ENCODE measurements around the gene RBM45.

The RBM45 gene

GRCh38 chr2:178110681-178111080, 1.6 kb upstream of the RBM45 start:
- Histone ChIP-seq H3K27me3 (ENCODE audit: low read depth, low read length) (no peaks in the 10 kb centered on the region), H3K27ac (ENCODE audit: low read length) (no peak overlapping the region), H3K9me3 (ENCODE audit: control insufficient read depth in 1 of 2, low read length in 2 of 2) (no peaks in the 10 kb centered on the region), H3K36me3 (ENCODE audit: control insufficient read depth in 1 of 2, insufficient read depth in 2 of 2, low read length in 2 of 2) (no peaks in the 10 kb centered on the region), H3K4me3 (ENCODE audit: low read depth in 1 of 2, low read length in 2 of 2) (no peak overlapping the region), H3K4me1 (ENCODE audit: control insufficient read depth in 1 of 2, insufficient read depth in 2 of 2, low read length in 2 of 2) (peaks cover 6 to 8% of the 10 kb centered on the region in 2 donors)

GRCh38 chr2:178111743-178112142, 494 bp upstream of the RBM45 start:
- Histone ChIP-seq H3K27ac (ENCODE audit: low read length) (no peak overlapping the region), H3K4me3 (ENCODE audit: low read depth in 1 of 2, low read length in 2 of 2) (peak overlapping the region; percentile 97 to 99), H3K36me3 (ENCODE audit: control insufficient read depth in 1 of 2, insufficient read depth in 2 of 2, low read length in 2 of 2) (peaks cover 0 to 2% of the 10 kb centered on the region in 2 donors), H3K4me1 (ENCODE audit: control insufficient read depth in 1 of 2, insufficient read depth in 2 of 2, low read length in 2 of 2) (peaks cover 6 to 12% of the 10 kb centered on the region in 2 donors), H3K9me3 (ENCODE audit: control insufficient read depth in 1 of 2, low read length in 2 of 2) (no peaks in the 10 kb centered on the region), H3K27me3 (ENCODE audit: low read depth, low read length) (no peaks in the 10 kb centered on the region)

- H3K9me3 ChIP-seq (ENCODE audit: control insufficient read depth in 1 of 2, low read length in 2 of 2): no peaks in the 10 kb centered on the region
- H3K4me3 ChIP-seq (ENCODE audit: low read depth in 1 of 2, low read length in 2 of 2): no peak overlapping the region
- no peak overlapping the region for H3K27ac ChIP-seq (ENCODE audit: low read length)
- no peaks in the 10 kb centered on the region for H3K27me3 ChIP-seq (ENCODE audit: low read depth, low read length)
- peaks cover 6 to 12% of the 10 kb centered on the region in 2 donors for H3K4me1 ChIP-seq (ENCODE audit: control insufficient read depth in 1 of 2, insufficient read depth in 2 of 2, low read length in 2 of 2)
- peaks cover 14 to 15% of the 10 kb centered on the region in 2 donors for H3K36me3 ChIP-seq (ENCODE audit: control insufficient read depth in 1 of 2, insufficient read depth in 2 of 2, low read length in 2 of 2)
Observed at GRCh38 chr2:178114462-178114861, 2.2 kb downstream of the RBM45 start.

GRCh38 chr2:178115271-178115670, 3.0 kb downstream of the RBM45 start:
- H3K9me3 ChIP-seq (ENCODE audit: control insufficient read depth in 1 of 2, low read length in 2 of 2): no peaks in the 10 kb centered on the region
- no peak overlapping the region for H3K27ac ChIP-seq (ENCODE audit: low read length)
- peaks cover 21% of the 10 kb centered on the region in 2 donors for H3K36me3 ChIP-seq (ENCODE audit: control insufficient read depth in 1 of 2, insufficient read depth in 2 of 2, low read length in 2 of 2)
- no peaks in the 10 kb centered on the region for H3K27me3 ChIP-seq (ENCODE audit: low read depth, low read length)
- peaks cover 6 to 12% of the 10 kb centered on the region in 2 donors for H3K4me1 ChIP-seq (ENCODE audit: control insufficient read depth in 1 of 2, insufficient read depth in 2 of 2, low read length in 2 of 2)
- no peak overlapping the region for H3K4me3 ChIP-seq (ENCODE audit: low read depth in 1 of 2, low read length in 2 of 2)

GRCh38 chr2:178117725-178118124, 5.5 kb downstream of the RBM45 start:
- Histone ChIP-seq H3K9me3 (ENCODE audit: control insufficient read depth in 1 of 2, low read length in 2 of 2) (no peaks in the 10 kb centered on the region), H3K36me3 (ENCODE audit: control insufficient read depth in 1 of 2, insufficient read depth in 2 of 2, low read length in 2 of 2) (peaks cover 41% of the 10 kb centered on the region in 2 donors), H3K27ac (ENCODE audit: low read length) (no peak overlapping the region), H3K27me3 (ENCODE audit: low read depth, low read length) (no peaks in the 10 kb centered on the region), H3K4me1 (ENCODE audit: control insufficient read depth in 1 of 2, insufficient read depth in 2 of 2, low read length in 2 of 2) (peaks cover 6 to 12% of the 10 kb centered on the region in 2 donors), H3K4me3 (ENCODE audit: low read depth in 1 of 2, low read length in 2 of 2) (no peak overlapping the region)

- Histone ChIP-seq H3K4me3 (ENCODE audit: low read depth in 1 of 2, low read length in 2 of 2) (no peak overlapping the region), H3K27me3 (ENCODE audit: low read depth, low read length) (no peaks in the 10 kb centered on the region), H3K9me3 (ENCODE audit: control insufficient read depth in 1 of 2, low read length in 2 of 2) (no peaks in the 10 kb centered on the region), H3K36me3 (ENCODE audit: control insufficient read depth in 1 of 2, insufficient read depth in 2 of 2, low read length in 2 of 2) (peaks cover 51 to 53% of the 10 kb centered on the region in 2 donors), H3K27ac (ENCODE audit: low read length) (no peak overlapping the region), H3K4me1 (ENCODE audit: control insufficient read depth in 1 of 2, insufficient read depth in 2 of 2, low read length in 2 of 2) (peaks cover 0 to 4% of the 10 kb centered on the region in 2 donors)
Observed at GRCh38 chr2:178119179-178119922, 7.1 kb downstream of the RBM45 start.

GRCh38 chr2:178123163-178123562, 10.9 kb downstream of the RBM45 start:
- Histone ChIP-seq H3K27me3 (ENCODE audit: low read depth, low read length) (no peaks in the 10 kb centered on the region), H3K4me1 (ENCODE audit: control insufficient read depth in 1 of 2, insufficient read depth in 2 of 2, low read length in 2 of 2) (no peaks in the 10 kb centered on the region), H3K4me3 (ENCODE audit: low read depth in 1 of 2, low read length in 2 of 2) (no peak overlapping the region), H3K36me3 (ENCODE audit: control insufficient read depth in 1 of 2, insufficient read depth in 2 of 2, low read length in 2 of 2) (peaks cover 53 to 55% of the 10 kb centered on the region in 2 donors), H3K27ac (ENCODE audit: low read length) (no peak overlapping the region), H3K9me3 (ENCODE audit: control insufficient read depth in 1 of 2, low read length in 2 of 2) (no peaks in the 10 kb centered on the region)

GRCh38 chr2:178125125-178125524, 12.9 kb downstream of the RBM45 start:
- Histone ChIP-seq H3K9me3 (ENCODE audit: control insufficient read depth in 1 of 2, low read length in 2 of 2) (no peaks in the 10 kb centered on the region), H3K27me3 (ENCODE audit: low read depth, low read length) (no peaks in the 10 kb centered on the region), H3K27ac (ENCODE audit: low read length) (no peak overlapping the region), H3K4me1 (ENCODE audit: control insufficient read depth in 1 of 2, insufficient read depth in 2 of 2, low read length in 2 of 2) (no peaks in the 10 kb centered on the region), H3K36me3 (ENCODE audit: control insufficient read depth in 1 of 2, insufficient read depth in 2 of 2, low read length in 2 of 2) (peaks cover 45 to 51% of the 10 kb centered on the region in 2 donors), H3K4me3 (ENCODE audit: low read depth in 1 of 2, low read length in 2 of 2) (no peak overlapping the region)

GRCh38 chr2:178125862-178126261, 13.6 kb downstream of the RBM45 start:
- Histone ChIP-seq H3K36me3 (ENCODE audit: control insufficient read depth in 1 of 2, insufficient read depth in 2 of 2, low read length in 2 of 2) (peaks cover 39 to 47% of the 10 kb centered on the region in 2 donors), H3K4me1 (ENCODE audit: control insufficient read depth in 1 of 2, insufficient read depth in 2 of 2, low read length in 2 of 2) (no peaks in the 10 kb centered on the region), H3K9me3 (ENCODE audit: control insufficient read depth in 1 of 2, low read length in 2 of 2) (no peaks in the 10 kb centered on the region), H3K27me3 (ENCODE audit: low read depth, low read length) (no peaks in the 10 kb centered on the region), H3K27ac (ENCODE audit: low read length) (no peak overlapping the region), H3K4me3 (ENCODE audit: low read depth in 1 of 2, low read length in 2 of 2) (no peak overlapping the region)

- Histone ChIP-seq H3K27me3 (ENCODE audit: low read depth, low read length) (no peaks in the 10 kb centered on the region), H3K27ac (ENCODE audit: low read length) (no peak overlapping the region), H3K4me3 (ENCODE audit: low read depth in 1 of 2, low read length in 2 of 2) (no peak overlapping the region), H3K9me3 (ENCODE audit: control insufficient read depth in 1 of 2, low read length in 2 of 2) (no peaks in the 10 kb centered on the region), H3K4me1 (ENCODE audit: control insufficient read depth in 1 of 2, insufficient read depth in 2 of 2, low read length in 2 of 2) (no peaks in the 10 kb centered on the region), H3K36me3 (ENCODE audit: control insufficient read depth in 1 of 2, insufficient read depth in 2 of 2, low read length in 2 of 2) (peaks cover 14 to 27% of the 10 kb centered on the region in 2 donors)
Observed at GRCh38 chr2:178128836-178129630, 16.8 kb downstream of the RBM45 start.

GRCh38 chr2:178136321-178137025, 24.2 kb downstream of the RBM45 start:
- no peaks in the 10 kb centered on the region for H3K27me3 ChIP-seq (ENCODE audit: low read depth, low read length)
- no peaks in the 10 kb centered on the region for H3K9me3 ChIP-seq (ENCODE audit: control insufficient read depth in 1 of 2, low read length in 2 of 2)
- H3K4me1 ChIP-seq (ENCODE audit: control insufficient read depth in 1 of 2, insufficient read depth in 2 of 2, low read length in 2 of 2): no peaks in the 10 kb centered on the region

More at GRCh38 chr2:178136321-178137025, 24.2 kb downstream of the RBM45 start:
- Histone ChIP-seq H3K36me3 (ENCODE audit: control insufficient read depth in 1 of 2, insufficient read depth in 2 of 2, low read length in 2 of 2) (peaks cover 0 to 15% of the 10 kb centered on the region in 2 donors), H3K27ac (ENCODE audit: low read length) (no peak overlapping the region), H3K4me3 (ENCODE audit: low read depth in 1 of 2, low read length in 2 of 2) (no peak overlapping the region)

Measured in muscle layer of duodenum (tissue), 2 donors.